HG03139 (cell line): ENCODE data around the gene CD209.

ENCODE experiments used
- ATAC-seq: cut with Tn5 transposase; IDR thresholded peaks from one replicate; pipeline ENCODE4 v1.9.1; 2021; ENCODE audit not compliant: unreplicated experiment

CD209 gene

DNA sequence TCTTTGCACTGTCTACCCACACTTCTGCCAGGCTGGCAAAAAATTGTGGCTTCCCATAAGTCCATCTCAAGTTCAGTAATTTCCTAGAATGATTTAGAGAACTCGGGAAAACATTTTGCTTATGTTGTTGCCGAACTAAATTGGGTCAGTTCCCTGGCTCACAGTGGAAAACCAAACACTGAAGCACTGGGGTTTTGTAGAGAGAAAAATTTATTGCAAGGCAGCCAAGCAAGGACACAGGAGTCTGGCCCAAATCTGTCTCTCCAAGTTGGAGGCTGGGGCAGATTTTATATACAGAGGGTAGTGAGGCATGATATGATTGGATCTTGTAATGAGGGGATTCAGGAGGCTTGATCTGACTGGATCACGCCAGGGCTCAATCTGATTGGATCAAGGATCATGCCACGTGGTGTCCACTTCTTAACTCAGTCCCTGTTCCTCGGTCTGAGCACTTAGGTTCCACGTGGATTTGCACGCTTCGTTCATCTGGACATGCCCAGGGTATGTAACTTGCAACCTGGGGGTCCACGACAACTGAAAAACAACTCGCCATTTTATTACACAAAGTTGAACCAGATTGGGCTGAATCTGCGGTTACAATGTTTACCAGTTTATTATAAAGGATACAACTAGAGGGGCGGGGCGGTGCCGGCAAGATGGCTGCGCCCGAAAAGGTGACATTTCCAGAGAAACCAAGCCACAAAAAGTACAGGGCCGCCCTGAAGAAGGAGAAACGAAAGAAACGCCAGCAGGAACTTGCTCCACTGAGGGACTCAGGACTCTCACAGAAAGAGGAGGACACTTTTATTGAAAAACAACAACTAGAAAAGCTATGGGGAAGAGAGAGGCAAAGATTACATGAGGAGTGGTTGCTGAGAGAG is 7.3 kb downstream of the CD209 start:
- ATAC-seq = no peak

DNA sequence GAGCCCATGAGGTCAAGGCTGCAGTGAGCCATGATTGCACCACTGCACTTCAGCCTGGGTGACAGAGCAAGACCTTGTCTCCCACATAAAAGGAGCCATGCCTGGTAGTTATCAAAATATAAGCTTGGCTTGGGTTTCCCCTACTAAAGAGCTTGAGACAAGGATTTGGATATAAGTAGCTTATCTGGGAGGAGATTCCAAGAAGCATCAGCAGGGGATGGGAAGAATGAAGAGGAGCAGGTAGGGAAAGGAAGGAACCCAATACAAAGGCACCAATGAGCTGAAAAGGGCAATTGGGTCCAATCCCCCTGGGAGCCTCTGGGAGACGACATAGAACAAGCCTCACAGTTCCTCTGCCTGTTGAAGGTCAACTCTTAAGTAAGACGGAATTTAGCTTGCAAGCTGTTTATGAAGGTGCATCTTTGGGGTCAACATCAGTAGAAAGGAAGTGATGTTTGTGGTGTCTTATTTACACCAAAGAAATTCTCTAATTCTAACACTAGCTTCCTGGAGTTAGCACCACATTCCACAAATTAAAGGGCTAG is 8.1 kb downstream of the CD209 start:
- ATAC-seq = no peak

DNA sequence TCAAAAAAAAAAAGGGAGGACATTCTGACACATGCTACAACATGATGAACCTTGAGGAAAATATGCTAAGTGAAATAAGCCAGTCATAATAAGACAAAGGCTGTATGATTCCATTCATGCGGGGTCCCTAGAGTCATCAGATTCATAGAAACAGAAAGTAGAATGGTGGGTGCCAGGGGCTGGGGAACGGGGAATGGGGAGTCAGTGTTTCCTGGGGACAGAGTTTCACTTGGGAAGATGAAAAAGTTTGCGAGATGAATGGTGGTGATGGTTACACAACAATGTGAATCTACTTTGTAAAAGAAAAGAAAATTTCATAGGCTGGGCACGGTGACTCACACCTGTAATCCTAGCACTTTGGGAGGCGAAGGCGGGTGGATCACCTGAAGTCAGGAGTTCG is 9.3 kb downstream of the CD209 start:
- no peak for ATAC-seq

DNA sequence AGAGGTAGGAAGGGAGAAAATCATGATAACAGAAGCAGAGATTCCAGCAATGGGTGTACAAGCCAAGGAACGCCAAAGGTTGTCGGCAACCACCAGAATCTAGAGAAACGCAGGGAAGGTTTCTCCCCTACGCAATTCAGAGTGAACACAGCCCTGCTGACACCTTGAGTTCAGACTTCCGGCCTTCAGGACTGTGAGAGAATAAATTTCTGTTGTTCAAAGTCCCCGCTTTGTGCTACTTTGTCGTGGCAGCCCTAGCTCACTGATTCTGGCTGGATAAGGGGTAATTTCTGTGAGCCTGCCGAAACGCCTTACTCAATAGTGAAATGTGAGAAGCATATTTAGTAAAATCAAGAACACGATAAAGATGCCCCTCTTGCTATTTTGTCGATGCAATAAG is 10.1 kb downstream of the CD209 start:
- no peak for ATAC-seq

DNA sequence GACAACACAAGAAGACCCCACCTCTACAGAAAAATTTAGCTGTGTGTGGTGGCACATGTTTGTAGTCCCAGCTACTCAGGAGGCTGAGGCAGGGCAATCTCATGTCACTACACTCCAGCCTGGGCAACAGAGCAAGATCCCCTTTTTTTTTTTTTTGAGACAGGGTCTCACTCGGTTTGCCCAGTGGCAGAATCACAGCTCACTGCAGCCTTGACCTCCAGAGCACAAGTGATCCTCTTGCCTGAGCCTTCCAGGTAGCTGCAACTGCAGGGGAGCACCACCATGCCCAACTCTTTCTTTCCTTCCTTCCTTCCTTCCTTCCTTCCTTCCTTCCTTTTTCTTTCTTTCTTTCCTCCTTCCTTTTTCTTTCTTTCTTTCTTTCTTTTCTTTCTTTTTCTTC is 11.2 kb downstream of the CD209 start:
- ATAC-seq = no peak

DNA sequence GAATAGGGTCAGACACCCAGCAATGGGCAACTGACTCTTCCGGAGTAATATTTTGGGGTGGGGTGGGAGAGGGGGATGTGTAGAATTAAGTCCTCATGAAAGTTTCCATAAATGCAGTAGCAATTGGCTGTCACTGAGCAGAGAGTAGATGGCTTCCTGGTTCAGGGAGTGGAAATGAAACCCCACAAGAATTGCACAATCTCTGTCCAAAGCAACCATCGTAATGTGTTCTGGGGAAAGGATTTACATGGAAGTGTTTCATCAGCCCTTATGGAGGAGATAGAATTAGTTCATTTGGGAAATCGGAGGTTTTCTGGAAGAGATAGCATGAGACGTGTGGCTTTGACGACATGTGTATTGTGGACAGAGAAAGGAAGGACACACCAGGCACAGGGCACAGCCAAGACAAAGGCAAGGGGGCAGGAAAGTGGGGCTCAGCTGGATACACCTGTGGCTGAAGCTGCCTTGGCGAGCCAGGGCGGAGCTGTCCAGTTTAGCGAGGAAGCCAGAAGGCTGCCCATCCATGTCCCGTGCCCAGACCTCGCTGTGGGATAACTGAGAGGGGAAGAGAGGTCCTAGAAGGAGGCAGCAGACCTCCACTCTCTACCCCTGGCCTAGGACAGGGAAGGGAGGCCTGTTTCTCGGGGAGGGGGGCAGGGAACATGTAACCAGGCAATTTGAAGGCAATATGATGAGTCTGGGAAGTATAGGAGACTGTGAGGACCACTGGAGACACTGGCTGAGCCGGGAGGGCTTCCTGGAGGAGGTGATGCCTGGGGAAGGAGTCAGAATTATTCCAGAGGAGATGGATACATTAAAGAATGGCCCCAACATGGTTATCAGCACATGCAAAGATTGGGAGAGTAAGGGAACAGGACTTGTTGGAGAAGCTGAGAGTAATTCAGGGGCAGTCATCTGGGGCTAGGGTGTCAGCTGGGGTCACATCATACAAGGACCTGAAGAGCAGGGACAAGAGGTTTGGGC is 12.8 kb downstream of the CD209 start:
- ATAC-seq = no peak

DNA sequence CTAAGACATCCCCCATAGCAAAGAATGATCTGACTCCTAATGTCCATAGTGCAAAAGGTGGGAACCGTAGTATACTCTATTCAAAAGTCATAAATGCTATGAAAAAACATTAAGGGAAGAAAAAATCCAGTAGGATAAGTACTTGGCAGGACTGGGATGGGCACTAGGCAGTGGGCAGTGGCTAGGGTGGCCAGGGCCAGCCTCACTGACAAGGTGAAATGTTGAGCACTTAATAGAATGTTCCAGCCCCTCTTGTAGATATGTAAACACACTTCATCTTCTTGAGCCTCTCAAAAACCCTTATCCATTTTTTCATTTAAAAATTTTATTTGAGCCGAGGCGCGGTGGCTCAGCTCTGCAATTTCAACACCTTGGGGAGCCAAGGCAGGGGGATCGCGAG is 14.0 kb downstream of the CD209 start:
- no peak for ATAC-seq

DNA sequence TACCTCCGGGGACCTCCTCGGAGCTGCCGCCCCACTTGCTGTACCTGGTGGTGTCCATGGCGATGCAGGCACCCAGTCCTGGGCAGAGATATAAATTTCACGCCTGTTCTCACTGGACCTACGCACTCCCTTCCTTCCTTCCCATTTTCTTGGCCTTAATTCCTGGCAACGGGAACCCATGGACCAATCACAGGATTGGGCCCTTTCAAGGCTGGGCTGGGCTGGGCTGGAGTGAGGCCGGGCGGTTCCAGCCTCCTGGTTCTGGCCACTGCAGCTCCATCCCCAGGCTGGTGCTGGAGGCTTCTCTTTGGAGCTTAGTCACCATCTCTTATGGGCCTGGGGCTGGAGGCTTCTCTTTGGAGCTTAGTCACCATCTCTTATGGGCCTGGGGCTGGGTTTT is 15.3 kb downstream of the CD209 start, which contains the start of gene CLEC4G:
TSS of gene CLEC4G (minus strand) at position 66 of the 400 bp plus-strand sequence. CDS start at position 58, 8 bp downstream.
- no peak for ATAC-seq

DNA sequence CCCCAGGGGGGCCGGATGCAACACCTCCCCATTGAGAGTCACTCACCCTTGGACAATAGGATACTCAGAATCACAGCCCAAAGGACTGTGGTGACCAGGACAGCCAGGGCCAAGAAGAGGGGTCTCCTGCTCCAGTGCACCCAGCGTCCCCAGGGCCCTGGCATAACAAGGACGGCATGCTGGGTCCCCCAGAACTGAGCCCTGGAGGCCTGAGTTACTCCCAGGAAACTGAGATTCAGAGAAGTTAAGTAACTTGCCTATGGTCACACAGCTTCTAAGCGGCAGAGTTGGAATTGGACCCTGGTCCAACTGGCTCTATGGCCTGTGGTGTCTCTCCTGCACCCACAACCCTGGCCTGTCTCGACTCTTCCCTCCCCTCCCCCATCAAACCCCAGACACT is 15.7 kb downstream of the CD209 start:
- ATAC-seq = no peak

DNA sequence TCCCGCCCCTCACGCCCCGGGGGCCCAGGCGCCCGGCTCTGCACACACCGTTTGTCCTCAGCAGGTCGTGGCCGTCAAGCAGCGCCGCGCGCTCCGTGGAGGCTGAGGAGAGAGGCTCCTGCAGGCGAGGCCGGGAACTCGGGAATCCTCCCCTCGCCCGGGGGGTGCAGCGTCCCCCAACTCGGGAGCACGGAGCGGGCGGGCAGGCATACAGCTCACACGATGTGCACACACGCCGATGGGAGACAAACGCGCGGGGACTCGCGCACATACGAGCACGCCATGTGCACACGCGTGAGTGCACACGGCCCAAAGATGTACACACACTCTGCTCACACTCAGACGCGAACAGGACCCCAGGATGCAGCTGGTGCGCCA is 16.1 kb downstream of the CD209 start:
- no peak for ATAC-seq

DNA sequence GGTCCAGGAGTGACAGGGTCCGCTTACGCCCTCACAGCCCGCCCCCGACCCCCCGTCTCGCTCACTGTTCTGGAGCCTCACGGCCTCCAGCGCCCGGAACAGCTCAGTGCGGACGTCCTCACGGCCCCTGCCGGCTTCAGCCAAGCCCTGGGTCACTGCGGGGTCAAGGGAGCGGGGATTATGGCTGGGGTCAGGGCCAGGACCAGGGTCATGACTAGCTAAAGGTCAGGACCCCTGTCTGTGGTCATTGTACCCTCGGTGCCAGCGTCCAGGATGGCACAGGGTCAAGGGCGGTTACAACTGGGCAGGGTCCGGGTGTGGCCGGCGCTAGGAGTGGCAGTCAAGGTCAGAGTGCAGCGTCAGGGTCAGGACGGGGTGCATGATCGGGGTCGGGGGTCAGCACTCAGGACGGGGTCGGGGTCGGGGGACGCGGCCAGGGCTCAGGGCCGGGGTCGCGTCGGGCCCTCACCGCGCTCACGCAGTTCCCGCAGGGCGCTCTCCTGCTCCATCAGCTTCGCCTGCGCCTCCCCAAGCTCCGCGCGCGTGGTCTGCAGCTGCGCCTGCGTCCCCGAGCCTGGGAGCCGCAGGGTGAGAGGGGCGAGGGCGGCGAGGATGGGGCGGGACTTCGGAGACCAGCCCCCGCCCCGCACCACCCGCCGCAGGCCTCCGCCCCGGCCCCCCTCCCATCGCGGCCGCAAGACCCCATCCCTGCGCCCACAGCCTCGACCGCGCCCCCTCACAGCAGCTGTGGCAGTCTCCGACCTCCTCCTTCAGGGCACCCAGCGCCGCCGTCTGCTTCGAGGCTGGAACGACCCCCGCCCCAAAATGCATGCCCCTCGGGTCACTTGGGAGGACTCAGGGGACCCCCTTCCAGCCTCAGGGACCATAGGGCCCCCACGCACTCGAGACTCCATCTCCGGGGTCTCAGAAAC is 16.8 kb downstream of the CD209 start:
- ATAC-seq = no peak

DNA sequence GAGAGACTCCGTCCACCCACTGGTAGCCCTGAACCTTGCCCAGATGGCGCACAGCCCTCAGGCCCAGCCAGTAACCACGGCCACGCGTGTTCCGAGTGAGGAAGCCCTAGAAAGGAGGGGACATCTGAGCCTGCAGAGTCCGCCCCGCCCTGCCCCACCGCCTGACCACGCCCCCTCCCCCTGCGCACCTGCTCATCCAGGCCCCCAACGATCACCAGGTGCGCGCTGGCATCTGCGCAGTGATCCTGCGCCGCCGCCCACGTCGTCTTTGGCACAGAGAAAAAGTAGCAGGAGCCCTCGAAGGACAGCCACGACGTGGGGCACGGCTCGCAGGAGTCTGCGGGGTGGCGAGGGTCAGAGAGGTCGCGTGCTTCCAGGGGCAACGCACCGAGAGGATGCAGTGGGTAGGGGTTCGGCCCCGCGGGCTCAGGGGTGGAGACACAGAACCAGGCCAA is 17.5 kb downstream of the CD209 start:
- ATAC-seq = no peak

DNA sequence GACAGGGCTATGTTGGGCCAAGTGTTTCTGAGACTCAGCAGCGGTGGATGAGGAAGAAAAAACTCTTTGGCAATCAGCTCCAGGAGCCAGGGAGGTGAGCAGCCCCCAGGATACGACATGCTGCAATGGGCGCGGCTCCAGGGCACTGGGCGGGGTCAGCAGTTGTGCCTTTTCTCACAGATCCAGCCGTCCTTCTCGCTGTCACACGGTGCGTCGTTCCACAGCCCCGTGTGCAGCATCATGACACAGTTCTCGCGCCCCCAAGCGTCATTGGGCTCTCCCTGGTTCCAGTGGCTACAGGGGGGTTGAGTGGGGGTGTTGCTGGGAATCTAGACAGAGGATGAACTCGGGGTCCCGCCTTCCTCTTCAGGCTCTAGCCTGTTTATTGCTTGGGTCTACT is 18.1 kb downstream of the CD209 start:
- ATAC-seq = no peak

DNA sequence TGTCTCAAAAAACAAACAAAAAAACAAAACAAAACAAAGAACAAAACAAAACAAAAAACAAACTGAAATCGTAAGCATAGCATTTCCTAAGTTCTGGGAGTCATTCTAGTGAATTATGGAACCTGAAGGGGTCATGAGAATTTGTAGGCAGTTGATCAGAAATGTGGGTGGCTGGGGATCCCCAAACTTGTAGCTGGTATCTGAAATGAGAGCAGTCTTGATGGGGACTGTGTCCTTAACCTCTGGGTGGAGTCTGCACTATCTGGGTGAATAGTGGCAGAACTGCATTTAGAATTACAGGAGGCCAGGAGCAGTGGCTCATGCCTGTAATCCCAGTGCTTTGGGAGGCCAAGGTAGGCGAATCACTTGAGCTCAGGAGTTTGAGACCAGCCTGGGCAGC is 21.5 kb downstream of the CD209 start:
- ATAC-seq = no peak

DNA sequence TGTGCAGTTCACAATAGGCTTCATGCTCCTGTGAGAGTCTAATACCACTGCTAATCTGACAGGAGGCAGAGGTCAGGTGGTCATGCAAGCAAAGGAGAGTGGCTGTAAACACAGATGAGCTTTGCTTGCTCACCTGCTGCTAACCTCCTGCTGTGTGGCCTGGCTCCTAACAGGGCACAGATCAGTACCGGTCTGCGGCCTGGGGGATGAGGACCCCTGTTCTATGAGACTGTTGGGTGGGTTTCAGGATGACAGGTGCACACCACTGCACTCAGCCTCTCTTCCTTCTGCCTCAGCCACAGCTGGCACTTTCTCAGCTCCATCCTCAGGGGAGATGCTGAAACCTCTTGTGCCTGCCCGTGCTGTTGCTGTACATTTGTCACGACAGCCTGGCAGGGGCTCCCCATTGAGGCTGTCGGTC is 25.1 kb downstream of the CD209 start:
- no peak for ATAC-seq

DNA sequence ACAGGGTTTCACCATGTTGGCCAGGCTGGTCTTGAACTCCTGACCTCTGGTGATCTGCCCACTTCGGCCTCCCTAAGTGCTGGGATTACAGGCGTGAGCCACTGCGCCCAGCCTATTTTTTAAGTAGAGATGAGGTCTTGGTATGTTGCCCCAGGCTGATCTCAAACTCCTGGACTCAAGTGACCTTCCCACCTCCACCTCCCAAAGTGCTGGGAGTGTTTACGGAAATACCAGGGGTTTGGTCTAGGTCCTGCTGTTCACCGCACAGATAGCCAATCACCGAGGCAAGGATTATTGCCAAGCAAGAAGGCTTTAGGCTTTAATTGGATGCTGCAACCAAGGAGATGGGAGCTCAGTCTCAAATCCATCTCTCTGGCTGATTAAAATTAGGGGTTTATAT is 27.0 kb downstream of the CD209 start:
- no peak for ATAC-seq

DNA sequence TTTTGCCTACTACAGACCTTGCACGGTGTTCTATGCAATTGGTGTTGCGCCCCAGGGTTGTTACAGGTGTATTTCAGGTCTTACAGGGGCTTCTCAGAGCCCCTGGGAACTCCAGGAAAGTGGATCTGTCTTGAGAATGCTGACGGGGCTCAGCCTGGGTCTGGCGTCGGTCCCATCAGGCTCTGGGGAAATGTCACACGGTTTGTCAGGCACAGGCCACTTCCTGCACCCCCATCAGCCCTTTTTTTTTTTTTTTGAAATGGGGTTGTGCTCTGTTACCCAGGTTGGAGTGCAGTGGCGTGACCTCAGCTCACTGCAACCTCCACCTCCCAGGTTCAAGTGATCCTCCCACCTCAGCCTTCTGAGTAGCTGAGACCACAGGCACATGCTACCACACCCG is 28.7 kb downstream of the CD209 start:
- no peak for ATAC-seq

DNA sequence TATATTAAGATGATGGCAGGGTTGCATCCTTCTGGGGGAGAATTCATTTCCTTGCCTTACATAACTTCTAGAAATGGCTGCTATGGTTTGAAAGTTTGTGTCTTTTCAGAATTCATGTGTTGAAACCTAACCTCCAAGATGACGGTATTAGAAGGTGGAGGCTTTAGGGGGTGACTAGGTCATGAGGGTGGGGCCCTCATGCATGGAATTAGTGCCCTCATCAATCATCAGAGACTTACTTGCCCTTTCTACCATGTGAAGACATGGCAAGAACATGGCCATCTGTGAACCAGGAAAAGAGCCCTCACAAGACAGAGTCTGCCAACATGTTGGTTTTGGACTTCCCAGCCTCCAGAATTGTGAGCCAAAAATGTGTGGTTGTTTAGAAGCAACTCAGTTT is 30.6 kb downstream of the CD209 start:
- no peak for ATAC-seq

DNA sequence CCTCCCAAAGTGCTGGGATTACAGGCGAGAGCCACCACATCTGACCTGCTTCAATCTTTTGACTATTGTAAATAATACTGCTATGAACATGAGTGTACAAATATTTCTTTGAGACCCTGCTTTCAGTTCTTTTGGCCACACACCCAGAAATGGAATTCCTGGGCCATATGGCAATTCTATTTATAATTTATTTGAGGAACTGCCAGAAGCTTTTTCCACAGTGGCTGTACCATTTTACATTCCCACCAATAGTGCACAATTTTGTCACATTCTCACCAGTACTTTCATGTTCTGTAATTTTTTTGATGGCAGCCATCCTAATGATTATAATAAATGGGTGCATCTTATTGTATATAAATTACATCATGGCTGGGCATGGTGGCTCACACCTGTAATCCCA is 31.7 kb downstream of the CD209 start:
- no peak for ATAC-seq

DNA sequence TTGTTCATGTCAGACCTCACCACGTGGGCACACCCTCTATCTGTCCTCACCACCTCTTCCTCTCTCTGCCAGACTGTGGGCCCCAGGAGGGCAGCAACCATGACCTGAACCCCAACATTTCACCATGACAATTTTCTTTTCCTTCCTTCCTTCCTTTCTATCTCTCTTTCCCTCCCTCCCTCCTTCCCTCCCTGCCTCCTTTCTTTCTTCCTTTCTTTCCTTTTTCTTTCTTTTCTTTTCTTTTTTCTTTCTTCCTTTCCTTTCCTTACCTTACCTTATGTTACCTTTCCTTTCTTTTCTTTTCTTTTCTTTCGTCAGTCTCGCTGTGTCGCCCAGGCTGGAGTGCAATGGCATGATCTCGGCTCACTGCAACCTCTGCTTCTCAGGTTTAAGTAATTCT is 36.7 kb downstream of the CD209 start:
- ATAC-seq = no peak
